Erythroblast (primary cell): ENCODE results near the gene NKD1.

Experiments used
- DNase-seq, 2 experiments: peaks; one replicate each; lab custom pipeline; 2025; lab: John Stamatoyannopoulos, UW
- GATA1 ChIP-seq: IDR thresholded peaks from 2 replicates; pipeline ENCODE4 v1.6.1; 2011; ENCODE audit warnings: low read depth, mild to moderate bottlenecking, control low read depth, low read length, moderate library complexity
- POLR2A ChIP-seq: IDR thresholded peaks from 2 replicates; pipeline ENCODE4 v1.6.1; 2011; ENCODE audit warnings: mild to moderate bottlenecking, low read length

Gene NKD1

GRCh38 chr16:50552476-50553101 is 4.4 kb downstream of the NKD1 start:
- TF ChIP-seq GATA1, result no peak
- no peak for TF ChIP-seq POLR2A
- DNase-seq, result no peak

DNA sequence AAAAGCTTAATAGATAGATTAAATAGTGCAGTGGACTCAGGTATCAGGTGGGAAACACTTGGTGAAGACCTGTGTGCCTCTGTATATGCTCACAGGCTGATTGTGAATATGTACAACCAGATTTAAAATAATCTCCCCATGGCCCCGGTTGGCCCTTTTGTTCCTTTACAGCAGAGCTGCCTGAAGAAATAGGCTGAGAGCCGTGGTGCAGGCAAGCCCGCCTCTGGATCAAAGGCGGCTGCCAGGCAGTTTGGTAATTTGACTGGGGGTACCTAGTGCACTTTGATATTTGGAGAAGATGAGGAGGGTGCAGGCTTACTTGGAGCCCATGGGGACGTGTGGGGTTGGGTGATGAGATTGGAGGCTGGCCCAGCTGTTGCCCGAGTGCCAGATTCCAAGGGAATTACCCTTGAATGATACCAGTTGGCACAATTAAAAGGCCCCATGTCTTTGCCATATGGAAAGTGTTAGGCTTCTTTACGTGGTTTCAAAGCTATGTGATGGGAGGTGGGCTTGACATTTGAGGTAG is 5.0 kb downstream of the NKD1 start:
- DNase-seq, result no peak
- no peak for TF ChIP-seq GATA1
- no peak for TF ChIP-seq POLR2A

DNA sequence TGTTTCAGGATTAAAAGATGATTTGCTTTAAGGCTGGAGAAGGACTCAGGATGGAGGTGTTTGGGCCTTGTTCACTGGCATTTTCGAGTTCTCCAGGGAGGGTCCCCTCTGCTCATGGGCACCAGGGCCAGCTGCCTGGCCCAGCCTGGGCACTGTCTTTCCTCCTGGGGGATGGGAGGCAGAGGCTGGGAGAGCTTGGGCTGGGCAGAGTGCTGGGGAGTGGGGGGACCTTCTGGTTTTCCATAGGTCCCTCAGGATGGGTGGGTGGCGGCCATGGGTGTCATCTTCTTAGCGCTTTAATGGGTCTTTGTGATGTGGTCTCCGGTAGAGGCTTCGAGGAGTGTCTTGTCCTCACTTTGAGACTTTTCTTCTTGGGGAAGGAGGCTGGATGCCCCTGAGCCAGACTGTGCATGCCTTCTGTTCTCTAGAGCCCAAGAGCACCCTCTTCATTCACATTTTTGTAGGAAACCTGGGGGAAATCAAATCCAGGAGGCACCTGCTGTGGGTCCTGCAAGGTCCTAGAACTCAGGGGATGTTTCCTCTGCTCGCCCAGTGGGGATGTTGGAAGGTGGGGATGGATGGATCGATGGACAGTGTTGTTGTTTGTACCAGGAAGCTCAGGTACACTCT is 5.7 kb downstream of the NKD1 start:
- DNase-seq, result no peak
- TF ChIP-seq POLR2A, result no peak
- TF ChIP-seq GATA1, result no peak

- no peak for TF ChIP-seq GATA1
- TF ChIP-seq POLR2A, result no peak
- no peak for DNase-seq
Measured at GRCh38 chr16:50555269-50555875, 7.2 kb downstream of the NKD1 start.

DNA sequence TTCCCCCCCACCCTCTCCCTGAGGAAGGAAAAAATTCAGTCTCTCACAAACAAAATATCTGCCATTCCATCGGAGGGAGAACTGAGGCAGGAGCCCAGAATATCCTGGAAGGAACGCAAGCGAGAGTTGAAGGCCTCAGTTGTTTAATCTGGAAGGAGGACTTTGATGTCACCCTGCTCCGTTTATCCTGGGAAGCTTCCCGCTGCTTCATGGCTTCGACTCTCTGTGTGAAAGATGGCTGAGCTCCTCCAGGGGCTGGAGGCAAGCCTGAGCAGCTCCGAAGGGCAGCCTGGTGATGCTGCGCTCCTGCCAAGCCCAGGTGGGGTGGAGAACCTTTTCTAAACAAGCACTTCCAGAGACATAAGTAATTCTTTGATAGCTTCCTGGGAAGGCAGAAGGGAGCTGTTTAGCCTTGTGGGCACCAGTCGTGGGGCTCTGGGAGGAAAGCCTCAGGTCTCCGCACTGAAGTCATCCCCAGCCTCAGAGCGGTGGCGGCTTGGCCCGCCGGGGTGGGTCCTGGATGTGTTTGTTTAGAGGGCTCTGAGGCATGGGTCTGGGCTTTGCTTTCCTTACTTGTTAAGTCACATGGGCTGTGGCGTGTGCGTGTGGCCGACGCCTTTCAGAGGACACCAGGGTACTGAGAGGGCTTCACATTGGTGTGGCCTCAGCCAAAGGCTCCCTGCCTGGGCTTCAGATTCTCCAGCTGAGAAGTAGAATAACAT is 7.9 kb downstream of the NKD1 start:
- no peak for TF ChIP-seq POLR2A
- TF ChIP-seq GATA1, result no peak
- no peak for DNase-seq

DNA sequence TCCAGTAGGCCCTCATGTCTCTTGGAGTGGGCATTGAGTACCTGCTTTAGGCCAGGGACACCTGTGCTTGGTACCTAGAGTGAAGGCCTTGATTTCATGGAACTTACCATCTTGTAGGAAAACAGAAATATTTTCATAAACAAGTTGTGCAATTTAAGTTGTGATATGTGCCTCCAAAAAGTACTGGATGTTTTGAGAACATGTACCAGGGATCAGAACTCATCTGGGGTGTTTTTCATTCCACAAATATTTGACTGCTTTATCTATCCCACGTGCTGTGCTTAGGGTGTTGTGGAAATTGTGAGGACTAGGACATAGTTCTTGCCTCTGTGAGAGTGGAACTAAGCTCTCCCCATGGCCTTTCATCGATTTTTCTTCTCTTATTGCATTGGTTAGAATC is 8.8 kb downstream of the NKD1 start:
- TF ChIP-seq POLR2A (no peak), GATA1 (no peak)
- DNase-seq, result no peak

DNA sequence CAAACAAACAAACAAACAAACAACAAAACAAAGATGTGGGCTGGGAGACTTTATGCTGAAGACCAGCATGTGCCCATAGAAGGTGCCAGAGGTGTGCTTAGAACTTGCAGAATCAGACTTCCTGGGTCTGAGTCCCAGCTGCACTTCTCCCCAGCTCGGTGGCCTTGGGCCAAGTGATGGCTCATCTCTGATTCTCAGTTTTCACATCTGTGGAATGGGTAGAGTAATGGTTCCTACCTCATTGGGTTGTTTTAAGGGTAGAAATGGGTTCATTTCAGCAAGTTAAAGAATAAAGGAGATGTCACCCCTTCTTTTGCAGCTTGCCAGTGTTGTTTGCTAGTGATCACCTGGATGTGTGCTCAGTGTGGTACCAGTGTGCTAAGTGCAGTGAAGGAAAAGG is 10.7 kb downstream of the NKD1 start:
- DNase-seq, result no peak
- TF ChIP-seq POLR2A, result no peak
- no peak for TF ChIP-seq GATA1

- DNase-seq, result no peak
- TF ChIP-seq POLR2A (no peak), GATA1 (no peak)
Measured at GRCh38 chr16:50559342-50559741, 11.1 kb downstream of the NKD1 start.

DNA sequence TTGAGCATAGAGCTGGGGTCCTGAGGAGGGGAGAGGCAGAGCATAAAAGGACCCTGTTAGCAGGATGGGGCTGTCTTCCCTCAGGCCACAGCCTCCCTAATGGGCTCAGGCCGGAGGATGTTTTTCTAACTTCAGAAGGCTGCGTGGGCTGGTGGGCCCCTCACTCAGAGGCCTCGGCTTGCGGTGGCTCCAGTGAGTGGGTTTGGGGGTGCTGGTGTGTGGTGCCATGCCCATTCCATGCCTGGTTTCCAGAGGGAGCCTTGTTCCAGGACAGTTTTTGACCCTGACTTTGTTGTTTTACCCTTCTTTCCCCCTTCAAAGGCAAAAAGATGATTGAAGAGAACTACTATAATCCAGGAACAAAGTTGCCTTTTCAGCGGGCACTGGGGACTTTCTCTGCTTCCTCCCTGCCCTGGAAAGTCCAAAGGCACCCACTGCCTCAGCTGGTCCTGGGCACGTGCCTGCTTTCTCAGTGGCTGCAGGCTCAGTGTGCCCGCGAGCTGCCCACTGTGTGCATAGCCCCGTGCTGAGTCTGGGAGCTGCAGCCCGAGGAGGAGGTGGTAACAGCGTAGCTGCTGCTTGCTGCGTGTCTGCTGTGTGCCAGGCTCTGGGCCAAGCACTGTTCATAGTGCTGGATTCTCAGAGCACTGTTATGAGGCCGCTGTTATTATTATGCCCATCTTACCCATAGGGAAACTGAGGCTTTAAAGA is 11.8 kb downstream of the NKD1 start:
- TF ChIP-seq POLR2A, result no peak
- TF ChIP-seq GATA1, result no peak
- DNase-seq, result no peak

DNA sequence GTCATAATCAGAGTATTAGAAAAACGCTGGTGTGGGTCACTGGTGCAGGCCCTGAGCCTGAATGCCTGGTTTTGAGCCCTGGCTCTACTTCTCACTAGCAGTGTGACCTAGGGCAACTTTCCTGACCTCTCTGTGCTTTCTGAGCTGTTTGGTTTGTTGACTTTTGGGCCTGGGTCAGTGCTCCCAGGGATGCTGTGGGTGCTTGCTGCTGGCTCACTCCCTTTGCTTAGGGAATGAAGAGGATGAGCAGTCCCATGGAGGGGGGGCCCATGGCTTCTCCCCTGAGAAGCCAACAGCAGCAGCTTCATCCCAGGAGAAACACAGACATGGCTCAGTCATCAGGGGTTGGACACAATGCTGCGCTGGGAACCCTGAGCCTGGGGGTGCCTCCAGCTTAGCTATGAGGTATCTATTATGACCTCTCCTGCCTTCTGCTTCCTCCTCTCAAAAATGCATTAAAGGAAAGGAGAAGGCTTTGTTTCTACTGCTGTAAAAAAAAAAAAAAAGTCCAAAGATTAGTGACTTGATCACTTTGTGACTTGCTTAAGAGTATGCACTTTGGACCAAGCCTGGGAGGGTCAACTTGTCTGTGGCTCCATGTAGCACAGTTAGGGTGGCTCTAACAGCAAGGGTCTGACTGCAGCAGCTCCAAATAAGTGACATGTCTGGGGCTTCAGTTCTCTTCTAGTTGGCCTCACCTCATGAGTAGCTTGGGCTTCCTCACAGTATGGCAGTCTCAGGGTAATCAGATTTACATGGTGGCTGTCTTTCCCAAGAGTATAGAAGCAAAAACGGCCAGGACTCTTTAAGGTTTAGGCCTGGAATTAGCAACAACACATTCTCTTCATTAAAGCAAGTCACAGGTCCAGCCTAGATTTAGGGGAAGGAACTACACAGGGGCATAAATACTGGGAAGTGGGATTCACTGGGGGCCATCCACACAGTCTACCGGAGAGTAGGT is 13.0 kb downstream of the NKD1 start:
- no peak for TF ChIP-seq GATA1
- no peak for TF ChIP-seq POLR2A
- no peak for DNase-seq

- no peak for TF ChIP-seq POLR2A
- TF ChIP-seq GATA1, result no peak
Measured at GRCh38 chr16:50562657-50563056, 14.5 kb downstream of the NKD1 start.

GRCh38 chr16:50563989-50564388 is 15.8 kb downstream of the NKD1 start:
- TF ChIP-seq GATA1 (no peak), POLR2A (no peak)
- no peak for DNase-seq

More at GRCh38 chr16:50562657-50563056, 14.5 kb downstream of the NKD1 start:
- DNase-seq, result no peak
